ENCODE measurements around the gene SLF2.

Gene SLF2

GRCh38 chr10:100998991-100999741 is 86.4 kb downstream of the SLF2 start:
- FAIRE-seq (no peak), DNase-seq (ENCODE audit: low spot score) (peak; percentile 49)

- DNase-seq (ENCODE audit: low spot score) (no peak), FAIRE-seq (no peak)
Observed at GRCh38 chr10:100999742-101000126, 87.0 kb downstream of the SLF2 start, which contains the start of gene LZTS2. TSS of gene LZTS2 (plus strand) at chr10:100999808. CDS start at chr10:101002539, 2,731 bp downstream.

DNA sequence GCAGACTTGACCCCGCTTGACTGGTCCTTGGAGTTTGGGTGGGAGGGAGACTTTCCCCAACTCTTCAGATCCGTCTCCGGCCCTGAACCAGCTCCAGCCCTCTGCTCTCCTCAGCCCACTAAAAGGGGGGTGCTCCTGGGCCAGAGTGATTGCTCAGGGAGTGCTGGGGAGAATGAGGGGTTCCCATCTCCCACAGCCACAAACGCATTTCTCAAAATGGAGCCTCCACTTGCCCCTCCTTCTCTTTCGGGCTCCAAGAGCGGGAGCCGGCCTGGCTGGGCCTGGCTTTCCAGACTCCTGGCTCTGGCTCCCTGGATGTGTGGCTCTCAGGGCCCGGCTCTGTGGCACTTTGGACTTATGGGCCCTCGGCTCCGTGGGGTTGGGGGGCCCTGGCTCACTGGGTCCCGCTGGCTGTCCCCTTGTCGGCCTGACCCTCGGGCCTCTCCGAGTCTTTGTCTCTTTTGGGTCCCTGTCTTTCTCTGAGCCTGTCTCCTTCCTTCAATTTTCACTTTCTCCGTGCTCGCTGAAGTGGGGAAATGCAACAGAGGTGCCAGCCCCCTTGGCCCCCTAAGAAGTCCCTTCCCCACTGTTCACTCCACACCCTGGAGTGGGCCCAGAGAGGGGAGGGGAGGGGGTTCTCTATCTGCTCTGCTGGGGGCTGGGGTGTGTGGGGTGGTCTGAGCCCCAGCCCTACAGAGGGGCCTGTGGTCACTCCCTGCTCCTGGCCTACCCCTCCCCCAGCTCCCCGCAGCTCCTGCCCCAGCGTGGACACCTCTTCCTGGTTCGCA is 87.6 kb downstream of the SLF2 start:
- FAIRE-seq (no peak), DNase-seq (ENCODE audit: low spot score) (no peak)

GRCh38 chr10:101000915-101001658 is 88.3 kb downstream of the SLF2 start:
- FAIRE-seq (peak; percentile 81), DNase-seq (ENCODE audit: low spot score) (peak; percentile 77)

DNA sequence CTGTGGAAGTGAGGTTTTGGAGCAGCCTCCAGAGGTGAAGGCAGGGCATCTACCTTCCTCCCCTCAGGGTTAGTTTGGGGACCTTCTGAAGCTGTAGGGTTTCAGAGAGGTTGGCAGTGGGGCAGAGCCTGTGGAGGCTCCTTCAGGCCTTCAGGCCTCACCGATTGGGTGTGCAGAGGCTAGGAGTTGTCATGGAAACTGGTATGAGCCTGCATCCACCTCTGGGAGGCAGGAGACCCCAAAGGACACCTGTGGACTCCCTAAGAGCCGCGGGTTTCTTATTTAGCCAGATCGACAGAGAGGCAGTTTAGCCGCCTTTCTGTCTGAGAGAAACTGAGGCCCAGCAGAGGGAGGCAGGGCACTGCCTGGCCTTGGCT is 88.9 kb downstream of the SLF2 start:
- DNase-seq (ENCODE audit: low spot score) (no peak), FAIRE-seq (no peak)

GRCh38 chr10:101002456-101002855 is 89.7 kb downstream of the SLF2 start:
- FAIRE-seq (no peak), DNase-seq (ENCODE audit: low spot score) (no peak)

DNA sequence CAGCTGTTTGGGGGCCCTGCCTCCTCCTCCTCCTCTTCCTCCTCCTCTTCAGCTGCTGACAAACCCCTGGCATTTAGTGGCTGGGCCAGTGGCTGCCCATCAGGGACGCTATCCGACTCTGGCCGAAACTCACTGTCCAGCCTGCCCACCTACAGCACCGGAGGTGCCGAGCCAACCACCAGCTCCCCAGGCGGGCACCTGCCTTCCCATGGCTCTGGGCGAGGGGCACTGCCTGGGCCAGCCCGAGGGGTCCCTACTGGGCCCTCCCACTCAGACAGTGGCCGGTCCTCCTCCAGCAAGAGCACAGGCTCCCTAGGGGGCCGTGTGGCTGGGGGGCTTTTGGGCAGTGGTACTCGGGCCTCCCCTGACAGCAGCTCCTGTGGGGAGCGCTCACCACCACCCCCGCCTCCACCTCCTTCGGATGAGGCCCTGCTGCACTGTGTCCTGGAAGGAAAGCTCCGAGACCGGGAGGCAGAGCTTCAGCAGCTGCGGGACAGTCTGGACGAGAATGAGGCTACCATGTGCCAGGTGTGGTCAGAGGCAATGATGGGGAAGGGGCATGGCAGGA is 91.0 kb downstream of the SLF2 start:
- DNase-seq (ENCODE audit: low spot score) (no peak), FAIRE-seq (no peak)

GRCh38 chr10:101005361-101005760 is 92.6 kb downstream of the SLF2 start:
- no peak for DNase-seq (ENCODE audit: low spot score)
- no peak for FAIRE-seq

DNA sequence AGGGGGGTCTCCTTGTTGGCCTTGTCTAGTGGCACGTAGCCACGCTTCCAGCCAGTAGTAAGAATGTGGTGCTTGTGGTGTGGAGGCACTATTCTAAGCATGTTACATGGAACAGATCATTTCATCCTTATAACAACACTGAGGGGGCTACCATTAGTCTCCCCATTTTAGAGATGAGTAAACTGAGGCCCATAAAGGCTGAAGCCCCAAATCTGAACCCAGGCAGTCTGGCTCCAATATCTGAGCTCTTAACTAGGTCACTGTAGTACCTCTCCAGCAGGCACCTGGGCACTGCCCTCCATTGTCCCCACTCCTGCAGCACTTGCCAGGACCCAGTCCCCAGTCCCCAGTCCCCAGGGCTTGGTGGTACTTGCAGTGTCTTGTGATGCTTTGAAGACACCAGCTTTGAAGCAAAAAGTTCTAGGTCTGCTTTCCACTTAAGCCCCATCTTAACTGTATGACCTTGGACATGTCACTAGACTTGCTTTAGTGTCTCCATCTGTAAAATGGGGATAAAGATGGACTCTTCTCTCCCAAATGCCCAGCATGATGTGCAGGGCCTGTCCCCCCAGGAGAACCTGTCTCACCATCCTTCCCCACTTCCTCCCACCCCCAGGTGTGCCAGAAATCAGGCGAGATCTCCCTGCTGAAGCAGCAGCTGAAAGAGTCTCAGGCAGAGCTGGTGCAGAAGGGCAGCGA is 93.3 kb downstream of the SLF2 start:
- FAIRE-seq (no peak), DNase-seq (ENCODE audit: low spot score) (no peak)

GRCh38 chr10:101006593-101007098 is 93.9 kb downstream of the SLF2 start:
- DNase-seq (ENCODE audit: low spot score) = no peak
- no peak for FAIRE-seq

- DNase-seq (ENCODE audit: low spot score) = no peak
- no peak for FAIRE-seq
Observed at GRCh38 chr10:101007099-101007711, 94.4 kb downstream of the SLF2 start.

GRCh38 chr10:101007915-101008822 is 95.4 kb downstream of the SLF2 start:
- no peak for DNase-seq (ENCODE audit: low spot score)
- no peak for FAIRE-seq

DNA sequence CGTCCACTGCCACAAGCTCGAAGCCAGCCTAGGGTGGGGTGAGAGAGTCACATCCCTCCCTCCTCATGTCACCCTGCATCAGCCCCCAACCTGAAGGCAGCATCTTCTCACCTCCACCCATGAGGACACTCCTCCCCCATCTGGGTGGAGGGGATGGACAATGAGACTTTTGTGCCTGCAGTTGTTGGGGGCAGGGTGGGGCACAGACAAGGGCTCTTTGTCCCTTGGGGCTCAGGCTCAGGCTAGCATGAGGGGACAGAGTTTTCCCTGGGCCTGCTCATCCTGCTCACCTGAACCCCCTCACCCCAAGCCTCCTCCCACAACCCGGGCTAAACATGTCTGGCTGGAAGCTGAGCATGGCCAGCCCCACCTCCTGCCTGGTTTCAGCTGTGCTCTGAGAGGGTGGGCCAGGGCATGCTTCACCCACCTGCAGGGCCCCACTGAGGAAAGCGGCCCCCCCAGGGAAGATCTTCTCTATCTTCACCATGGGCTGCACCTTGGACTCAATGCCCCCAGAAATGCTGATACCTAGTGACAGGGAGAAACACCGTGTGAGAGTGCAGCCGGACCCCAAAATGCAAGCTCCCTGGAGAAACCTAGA is 96.2 kb downstream of the SLF2 start:
- FAIRE-seq = no peak
- no peak for DNase-seq (ENCODE audit: low spot score)

DNA sequence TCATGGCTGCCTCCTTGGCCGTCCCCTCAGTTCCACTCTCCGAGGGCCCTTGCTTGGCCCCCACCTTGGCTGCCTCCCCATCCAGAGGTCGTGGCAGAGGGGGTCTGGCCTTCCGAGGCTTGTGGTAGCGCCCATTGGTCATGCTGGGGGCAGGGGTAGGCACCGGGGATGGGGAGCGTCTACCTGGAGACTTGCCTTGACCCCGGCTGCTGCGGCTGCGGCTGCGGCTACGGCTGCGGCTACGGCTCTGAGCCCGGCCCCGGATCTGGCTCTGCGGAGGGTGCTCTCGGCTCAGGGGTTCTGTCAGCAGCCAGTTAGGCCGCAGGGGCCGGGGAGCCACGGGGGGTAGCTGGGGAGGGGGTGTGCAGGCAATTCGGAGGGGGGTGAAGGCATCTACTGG is 97.6 kb downstream of the SLF2 start:
- FAIRE-seq = no peak
- no peak for DNase-seq (ENCODE audit: low spot score)

DNA sequence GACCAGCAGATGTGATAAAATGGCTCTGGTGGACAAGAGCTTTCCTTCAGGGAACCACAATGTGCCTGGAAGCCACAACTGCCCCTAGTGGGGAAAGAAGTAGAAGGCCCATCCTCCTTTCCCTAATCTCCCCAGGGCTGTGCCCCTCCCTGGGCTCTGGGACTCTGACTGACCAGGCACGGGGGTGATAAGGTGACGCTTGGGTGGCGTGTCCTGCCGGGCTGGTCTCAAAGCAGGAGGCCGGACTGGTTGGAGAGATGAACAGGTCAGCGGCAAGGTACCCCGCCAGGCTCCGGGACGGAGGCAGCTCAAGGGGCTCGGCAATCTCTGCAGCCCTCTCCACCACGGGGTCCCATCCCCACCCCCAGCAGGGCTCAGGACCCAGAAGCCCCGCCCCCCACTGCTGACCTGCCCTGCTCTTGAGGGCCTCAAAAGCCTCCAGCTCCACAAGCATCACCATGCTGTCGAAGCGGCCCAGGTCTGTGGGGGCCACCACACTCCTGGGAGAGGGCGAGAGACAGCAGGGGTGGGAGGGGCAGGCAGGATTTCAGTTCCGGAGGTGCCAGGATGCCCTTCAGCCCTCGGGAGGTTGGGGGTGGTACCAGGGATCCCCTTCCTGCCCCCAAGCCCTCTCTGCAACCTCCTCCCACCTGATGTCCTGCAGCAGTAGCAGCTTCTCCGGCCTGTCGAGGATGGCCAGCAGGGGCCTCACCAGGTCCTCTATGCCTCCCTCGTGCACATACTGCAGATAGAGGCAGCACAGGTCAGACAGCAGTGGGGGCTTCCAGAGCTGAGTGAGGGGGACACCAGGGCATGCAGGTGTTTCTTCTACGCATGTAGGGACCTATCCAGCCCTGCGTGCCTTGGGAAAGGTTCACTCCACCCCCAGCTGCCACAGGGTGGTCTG is 99.0 kb downstream of the SLF2 start:
- DNase-seq (ENCODE audit: low spot score) (no peak), FAIRE-seq (no peak)

- DNase-seq (ENCODE audit: low spot score) = peak; percentile 93
Observed at GRCh38 chr10:101012525-101013364, 100.0 kb downstream of the SLF2 start.

DNA sequence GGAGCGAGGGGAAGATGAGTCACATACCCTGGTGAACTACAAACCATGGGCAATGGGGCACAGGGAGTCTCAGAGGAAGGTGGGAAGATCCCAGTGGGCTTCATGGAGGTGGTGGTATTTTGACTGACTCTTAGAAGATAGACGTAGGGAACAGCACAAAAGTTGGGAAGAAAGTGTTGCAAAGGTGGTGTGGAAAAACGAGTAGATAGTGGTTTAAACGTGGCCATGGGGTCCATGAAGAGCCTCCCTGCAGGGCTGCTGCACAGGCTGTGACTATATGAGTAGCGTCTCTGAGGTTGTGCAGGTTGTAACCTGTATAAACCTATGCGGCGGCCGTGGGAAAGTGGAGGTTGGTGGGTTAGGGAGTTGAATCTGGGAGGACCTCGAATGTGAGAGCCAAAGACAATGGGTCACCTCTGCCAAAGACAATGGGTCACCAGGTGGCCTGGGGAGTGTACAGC is 100.6 kb downstream of the SLF2 start:
- DNase-seq (ENCODE audit: low spot score) = no peak
- no peak for FAIRE-seq

More at GRCh38 chr10:101012525-101013364, 100.0 kb downstream of the SLF2 start:
- FAIRE-seq = peak; percentile 86
